Measurements from ENCODE around the gene SGK1.
A peak's percentile ranks its signal among the peaks of the same experiment; 100 is the strongest.

The SGK1 gene

DNA sequence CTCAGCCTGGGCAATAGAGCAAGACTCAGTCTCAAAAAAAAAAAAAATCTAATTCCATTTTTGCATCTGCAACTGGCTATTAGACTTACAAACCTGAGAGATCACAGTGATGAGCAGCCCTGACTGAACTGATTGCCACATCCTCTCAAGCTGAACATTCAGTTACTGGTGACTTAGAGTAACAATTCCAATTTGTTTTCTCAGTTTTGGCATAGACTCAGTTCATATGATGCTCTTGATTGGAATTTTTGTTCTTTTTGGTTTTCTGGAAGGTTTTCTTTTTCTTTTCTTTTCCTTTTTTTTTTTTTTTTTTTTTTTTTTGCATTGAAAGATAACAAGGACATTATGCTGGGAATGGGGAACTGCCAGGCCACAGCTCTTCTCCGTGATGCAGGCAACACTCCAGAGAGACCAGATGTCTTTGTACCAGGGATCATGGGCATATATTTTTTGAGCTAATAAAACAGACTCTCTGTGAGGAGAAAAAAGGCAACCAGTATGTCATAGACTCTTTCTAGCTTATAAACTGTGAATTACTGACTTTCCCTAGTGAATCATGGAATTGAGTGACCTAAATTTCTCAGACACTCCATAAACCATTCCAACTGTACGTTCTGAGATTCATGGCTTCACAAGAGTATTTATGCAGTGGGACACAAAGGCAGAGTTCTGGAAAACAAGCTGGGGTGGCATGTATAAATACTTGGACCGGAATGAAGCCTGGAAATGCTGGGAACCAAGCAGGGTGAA lies 179.5 kb downstream of the SGK1 start:
- TF ChIP-seq POLR2A (IDR thresholded peaks at IDR 0.05; ENCODE audit: low read depth, low read length): no peak
- FAIRE-seq (no peak), DNase-seq (ENCODE audit: insufficient read length, low spot score) (no peak)

GRCh38 chr6:134134654-134135053 lies 183.3 kb downstream of the SGK1 start:
- DNase-seq (ENCODE audit: insufficient read length, low spot score) (no peak), FAIRE-seq (no peak)
- TF ChIP-seq POLR2A (IDR thresholded peaks at IDR 0.05; ENCODE audit: low read depth, low read length): no peak

DNA sequence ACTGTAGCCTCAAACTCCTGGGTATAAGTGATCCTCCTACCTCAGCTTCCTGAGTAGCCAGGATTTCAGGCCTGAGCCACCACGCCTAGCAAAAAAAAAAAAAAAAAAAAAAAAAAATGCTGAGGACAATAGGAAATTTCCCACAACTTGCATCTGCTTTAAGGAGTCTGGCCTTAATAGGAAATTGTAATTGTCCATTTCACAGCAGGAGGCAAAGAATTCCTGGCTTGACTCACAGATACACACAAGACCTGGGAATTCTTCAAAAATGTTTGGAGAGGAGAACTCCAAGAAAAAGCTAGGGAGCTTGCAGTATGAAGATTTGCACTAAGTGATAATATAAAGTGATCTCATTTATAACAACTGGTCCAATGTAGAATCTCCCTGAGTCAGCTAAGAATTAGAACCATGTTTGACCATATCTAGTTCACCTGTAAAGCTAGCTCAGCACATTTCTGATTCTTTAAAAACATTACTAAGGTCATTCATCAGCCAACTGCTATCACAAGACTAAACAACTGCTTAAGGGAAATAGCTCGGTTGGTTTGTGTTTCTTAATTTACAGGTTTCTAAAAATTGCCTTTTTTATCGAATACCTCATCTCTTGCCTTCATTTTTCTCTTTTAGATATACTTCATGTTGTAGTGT lies 185.3 kb downstream of the SGK1 start:
- TF ChIP-seq POLR2A (IDR thresholded peaks at IDR 0.05; ENCODE audit: low read depth, low read length): no peak
- no peak for DNase-seq (ENCODE audit: insufficient read length, low spot score)
- FAIRE-seq: no peak

- TF ChIP-seq POLR2A (IDR thresholded peaks at IDR 0.05; ENCODE audit: low read depth, low read length): no peak
- FAIRE-seq (no peak), DNase-seq (ENCODE audit: insufficient read length, low spot score) (no peak)
Measured at GRCh38 chr6:134131530-134132139, 186.3 kb downstream of the SGK1 start.

GRCh38 chr6:134128146-134128545 lies 189.8 kb downstream of the SGK1 start:
- DNase-seq (ENCODE audit: insufficient read length, low spot score) (no peak), FAIRE-seq (no peak)
- TF ChIP-seq POLR2A (IDR thresholded peaks at IDR 0.05; ENCODE audit: low read depth, low read length): no peak

- FAIRE-seq: peak; percentile 27
- TF ChIP-seq POLR2A (IDR thresholded peaks at IDR 0.05; ENCODE audit: low read depth, low read length): no peak
Measured at GRCh38 chr6:134123666-134124208, 194.2 kb downstream of the SGK1 start.

DNA sequence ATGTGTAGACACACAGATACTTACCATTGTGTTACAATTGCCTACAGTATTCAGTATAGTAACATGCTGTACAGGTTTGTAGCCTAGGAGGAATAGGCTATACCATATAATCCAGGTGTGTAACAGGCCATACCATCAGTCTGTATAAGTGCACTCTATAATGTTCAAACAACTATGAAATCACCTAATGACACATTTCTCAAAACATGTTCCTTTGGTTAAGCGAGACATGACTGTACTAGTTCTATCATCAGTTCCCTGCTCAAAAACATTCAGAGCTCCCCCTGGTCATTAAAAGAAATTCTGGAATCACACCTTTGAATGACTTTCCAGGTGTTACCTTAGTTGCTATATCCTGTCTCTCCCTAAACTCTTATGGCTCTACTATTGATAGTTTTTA lies 195.1 kb downstream of the SGK1 start:
- TF ChIP-seq POLR2A (IDR thresholded peaks at IDR 0.05; ENCODE audit: low read depth, low read length): no peak
- FAIRE-seq: no peak
- no peak for DNase-seq (ENCODE audit: insufficient read length, low spot score)

More at GRCh38 chr6:134123666-134124208, 194.2 kb downstream of the SGK1 start:
- DNase-seq (ENCODE audit: insufficient read length, low spot score): no peak

GRCh38 chr6:134119486-134119885 lies 198.4 kb downstream of the SGK1 start:
- DNase-seq (ENCODE audit: insufficient read length, low spot score): no peak
- no peak for TF ChIP-seq POLR2A (IDR thresholded peaks at IDR 0.05; ENCODE audit: low read depth, low read length)
- FAIRE-seq: no peak

Data from H54 (cell line).